NB4 (cell line): Measurements from ENCODE around the gene SLX9.

Source experiments
- MYC ChIP-seq: IDR thresholded peaks from 2 replicates; pipeline ENCODE4 v1.6.1; 2011; ENCODE audit warnings: low read depth, low read length
- TF ChIP-seq, protein P1 (sequence below): IDR thresholded peaks from one replicate; pipeline ENCODE4 v1.5.1; 2012; ENCODE audit warnings: low read depth, low read length
- TF ChIP-seq, protein P2 (sequence below): IDR thresholded peaks from 2 replicates; pipeline ENCODE4 v1.6.1; 2011; ENCODE audit warnings: low read depth, low read length

DNA sequence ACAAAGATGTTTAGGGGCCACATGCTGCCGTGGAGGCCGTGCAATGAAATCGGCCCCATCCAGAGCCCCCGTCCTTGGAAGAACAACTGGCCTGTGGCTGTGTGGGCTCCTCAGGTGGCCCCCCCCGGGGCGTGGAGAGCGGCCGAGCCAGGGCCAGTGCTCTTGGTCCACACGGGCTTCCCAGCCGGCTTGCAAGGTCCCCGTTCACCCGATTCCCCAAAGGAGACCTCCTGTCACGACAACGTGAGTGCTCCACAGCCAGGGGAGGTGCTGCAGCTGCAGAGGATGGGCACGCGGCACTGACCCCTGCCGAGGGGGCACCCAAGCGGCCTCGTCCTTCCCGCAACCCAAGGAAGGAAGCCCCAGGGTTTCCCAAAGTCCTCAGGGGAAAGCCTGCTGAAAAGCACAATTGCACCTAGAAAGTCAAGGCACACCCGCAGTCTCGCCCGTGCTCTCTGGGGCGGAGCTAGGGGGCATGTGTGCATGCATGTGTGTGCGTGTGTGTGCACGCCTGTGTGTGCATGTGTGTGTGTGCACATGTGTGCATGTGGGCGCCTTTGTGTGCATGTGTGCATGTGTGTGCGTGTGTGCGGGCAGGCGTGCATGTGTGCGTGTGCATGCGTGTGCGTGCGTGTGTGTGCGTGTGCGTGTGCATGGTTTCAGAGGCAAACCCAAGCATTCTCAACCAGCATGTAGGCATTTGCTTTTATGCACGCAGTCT is 48.2 kb downstream of the SLX9 start:
- TF ChIP-seq, protein P1, sequence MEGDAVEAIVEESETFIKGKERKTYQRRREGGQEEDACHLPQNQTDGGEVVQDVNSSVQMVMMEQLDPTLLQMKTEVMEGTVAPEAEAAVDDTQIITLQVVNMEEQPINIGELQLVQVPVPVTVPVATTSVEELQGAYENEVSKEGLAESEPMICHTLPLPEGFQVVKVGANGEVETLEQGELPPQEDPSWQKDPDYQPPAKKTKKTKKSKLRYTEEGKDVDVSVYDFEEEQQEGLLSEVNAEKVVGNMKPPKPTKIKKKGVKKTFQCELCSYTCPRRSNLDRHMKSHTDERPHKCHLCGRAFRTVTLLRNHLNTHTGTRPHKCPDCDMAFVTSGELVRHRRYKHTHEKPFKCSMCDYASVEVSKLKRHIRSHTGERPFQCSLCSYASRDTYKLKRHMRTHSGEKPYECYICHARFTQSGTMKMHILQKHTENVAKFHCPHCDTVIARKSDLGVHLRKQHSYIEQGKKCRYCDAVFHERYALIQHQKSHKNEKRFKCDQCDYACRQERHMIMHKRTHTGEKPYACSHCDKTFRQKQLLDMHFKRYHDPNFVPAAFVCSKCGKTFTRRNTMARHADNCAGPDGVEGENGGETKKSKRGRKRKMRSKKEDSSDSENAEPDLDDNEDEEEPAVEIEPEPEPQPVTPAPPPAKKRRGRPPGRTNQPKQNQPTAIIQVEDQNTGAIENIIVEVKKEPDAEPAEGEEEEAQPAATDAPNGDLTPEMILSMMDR: no peak
- TF ChIP-seq MYC: no peak
- TF ChIP-seq, protein P2, sequence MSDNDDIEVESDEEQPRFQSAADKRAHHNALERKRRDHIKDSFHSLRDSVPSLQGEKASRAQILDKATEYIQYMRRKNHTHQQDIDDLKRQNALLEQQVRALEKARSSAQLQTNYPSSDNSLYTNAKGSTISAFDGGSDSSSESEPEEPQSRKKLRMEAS: no peak
